Calu3 (cell line): ENCODE measurements around the gene MKI67. TPM values are rescaled to one million over a fixed set of nuclear protein-coding genes. Genes with fewer than 3 reads are reported as not detected.

ENCODE experiments used
- BruUV-seq: library from RNA; stranded (reverse); fragments of 400-500 nt; replicated peaks from 2 replicates; lab custom pipeline; 2021; lab: Mats Ljungman, UMichigan
- CTCF ChIA-PET: fragments of 300-600 bp; sonication (Branson Sonifier 250); formaldehyde crosslinking; loops from one replicate; lab custom pipeline; 2022; ENCODE audit warnings: antibody characterized with exemption; lab: Charles Lee
- DNase-seq: peaks from one replicate; pipeline ENCODE4 v3.0.0; 2022
- H3K27ac Mint-ChIP-seq: one replicate; pipeline ENCODE4 v1.8.0; 2022; ENCODE audit warnings: mixed read lengths; ENCODE audit not compliant: unreplicated experiment
- H3K27me3 Mint-ChIP-seq: one replicate; pipeline ENCODE4 v1.8.0; 2022; ENCODE audit warnings: mixed read lengths; ENCODE audit not compliant: unreplicated experiment
- H3K36me3 Mint-ChIP-seq: one replicate; pipeline ENCODE4 v1.8.0; 2022; ENCODE audit warnings: mild to moderate bottlenecking, moderate library complexity, mixed read lengths; ENCODE audit not compliant: insufficient read depth, unreplicated experiment
- H3K4me1 Mint-ChIP-seq: one replicate; pipeline ENCODE4 v1.8.0; 2022; ENCODE audit warnings: mild to moderate bottlenecking, low read depth, mixed read lengths; ENCODE audit not compliant: unreplicated experiment
- H3K4me3 Mint-ChIP-seq: one replicate; pipeline ENCODE4 v1.8.0; 2022; ENCODE audit warnings: mild to moderate bottlenecking, low read depth, moderate library complexity, mixed read lengths; ENCODE audit not compliant: unreplicated experiment
- H3K9me3 Mint-ChIP-seq: one replicate; pipeline ENCODE4 v1.8.0; 2022; ENCODE audit warnings: low read depth, mixed read lengths; ENCODE audit not compliant: unreplicated experiment
- CTCF ChIP-seq: fragments of 200-600 bp; IDR thresholded peaks from one replicate; pipeline ENCODE4 v1.8.0; 2022; ENCODE audit warnings: antibody characterized with exemption; ENCODE audit not compliant: unreplicated experiment
- intact Hi-C: fragments of 100-400 bp; cut with micrococcal nuclease; formaldehyde crosslinking; loops from one replicate; pipeline ENCODE4 v1.10.0; 2022; ENCODE audit not compliant: unreplicated experiment
- total RNA-seq: library from RNA; stranded (reverse); gene quantifications from 2 replicates; pipeline ENCODE4 v1.2.3, GENCODE V29; 2022

MKI67 gene
- total RNA-seq, 1 experiment from 2014 or later: 87.8 TPM

GRCh38 chr10:128103229-128103714, 23.0 kb downstream of the MKI67 start:
- Mint-ChIP-seq H3K4me1 (no peaks in the 10 kb centered on the region), H3K9me3 (no peaks in the 10 kb centered on the region), H3K27me3 (no peaks in the 10 kb centered on the region), H3K27ac (no peak overlapping the region), H3K36me3 (peaks cover 16% of the 10 kb centered on the region), H3K4me3 (no peak overlapping the region)
- intact Hi-C loops: no loop called here
- DNase-seq: no peak
- TF ChIP-seq CTCF: no peak
- CTCF ChIA-PET: no interaction called here
- no TSS peak for BruUV-seq

- BruUV-seq: no TSS peak
- CTCF ChIA-PET: no interaction called here
Measured at GRCh38 chr10:128102480-128103228, 23.6 kb downstream of the MKI67 start.

GRCh38 chr10:128101901-128102300, 24.3 kb downstream of the MKI67 start:
- no TSS peak for BruUV-seq
- DNase-seq: no peak
- peaks cover 24% of the 10 kb centered on the region for H3K36me3 Mint-ChIP-seq
- H3K4me1 Mint-ChIP-seq: no peaks in the 10 kb centered on the region
- no peaks in the 10 kb centered on the region for H3K9me3 Mint-ChIP-seq
- no peaks in the 10 kb centered on the region for H3K27me3 Mint-ChIP-seq
- no peak overlapping the region for H3K4me3 Mint-ChIP-seq
- CTCF ChIA-PET: no interaction called here
- intact Hi-C loops: no loop called here
- H3K27ac Mint-ChIP-seq: no peak overlapping the region
- no peak for TF ChIP-seq CTCF

More at GRCh38 chr10:128102480-128103228, 23.6 kb downstream of the MKI67 start:
- intact Hi-C loops: no loop called here
- Mint-ChIP-seq H3K4me1 (no peaks in the 10 kb centered on the region), H3K27ac (no peak overlapping the region), H3K36me3 (peaks cover 22% of the 10 kb centered on the region), H3K9me3 (no peaks in the 10 kb centered on the region), H3K4me3 (no peak overlapping the region), H3K27me3 (no peaks in the 10 kb centered on the region)
- no peak for TF ChIP-seq CTCF
- no peak for DNase-seq

GRCh38 chr10:128099901-128100300, 26.3 kb downstream of the MKI67 start:
- DNase-seq: no peak
- no TSS peak for BruUV-seq
- intact Hi-C loops: no loop called here
- no peaks in the 10 kb centered on the region for H3K27me3 Mint-ChIP-seq
- no peaks in the 10 kb centered on the region for H3K9me3 Mint-ChIP-seq
- H3K4me3 Mint-ChIP-seq: no peak overlapping the region
- CTCF ChIA-PET: no interaction called here
- no peak for TF ChIP-seq CTCF
- H3K27ac Mint-ChIP-seq: no peak overlapping the region
- H3K36me3 Mint-ChIP-seq: peaks cover 34% of the 10 kb centered on the region
- no peaks in the 10 kb centered on the region for H3K4me1 Mint-ChIP-seq
